IPS-18c (cell line): ENCODE data around the gene PRDX1.

Experiments used
- H3K4me3 ChIP-seq: 2 replicates; pipeline ENCODE4 v1.7.0; 2013; ENCODE audit warnings: low read depth, mild to moderate bottlenecking, low read length, moderate library complexity; ENCODE audit not compliant: insufficient read depth
- H3K9me3 ChIP-seq: one replicate; pipeline ENCODE4 v1.6.1; 2013; ENCODE audit warnings: mild to moderate bottlenecking, low read length, moderate library complexity; ENCODE audit not compliant: control insufficient read depth, insufficient read depth

The PRDX1 gene

DNA sequence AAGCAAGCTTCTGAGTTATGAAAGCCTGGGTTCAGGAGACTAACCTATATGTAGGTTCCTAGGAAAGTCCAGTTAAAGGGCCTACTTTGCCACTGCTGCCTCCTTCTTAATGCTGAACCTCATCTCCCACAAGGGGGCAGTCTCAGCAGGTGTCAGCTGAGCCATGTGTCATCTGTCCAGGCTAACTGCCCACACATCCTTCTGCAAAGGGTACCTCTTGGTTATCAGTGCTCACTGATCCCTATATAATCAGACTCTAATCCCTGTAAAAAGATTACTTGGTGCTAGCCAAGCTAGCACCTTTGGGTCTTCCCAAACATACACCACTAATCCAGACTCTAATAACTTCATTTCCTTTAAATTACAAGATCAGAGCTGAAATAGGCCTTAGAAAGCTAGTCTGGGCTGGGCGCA, 9.0 kb downstream of the PRDX1 start:
- Histone ChIP-seq H3K4me3 (no peak overlapping the region), H3K9me3 (no peaks in the 10 kb centered on the region)

DNA sequence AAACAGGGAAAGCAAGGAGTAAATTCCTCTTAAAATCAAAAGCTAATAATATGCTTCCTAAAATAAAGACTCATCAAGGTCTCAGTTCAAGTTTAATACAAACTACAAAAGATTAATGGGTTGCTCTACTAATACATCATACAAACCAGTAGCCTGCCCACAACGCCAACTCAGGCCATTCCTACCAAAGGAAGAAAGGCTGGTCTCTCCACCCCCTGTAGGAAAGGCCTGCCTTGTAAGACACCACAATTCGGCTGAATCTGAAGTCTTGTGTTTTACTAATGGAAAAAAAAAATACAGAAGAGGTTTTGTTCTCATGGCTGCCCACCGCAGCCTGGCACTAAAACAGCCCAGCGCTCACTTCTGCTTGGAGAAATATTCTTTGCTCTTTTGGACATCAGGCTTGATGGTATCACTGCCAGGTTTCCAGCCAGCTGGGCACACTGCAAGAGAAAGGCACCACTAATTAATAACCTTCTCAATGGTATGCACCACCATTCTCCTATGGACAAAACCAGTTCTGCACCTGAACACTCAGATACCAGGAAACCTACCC, 10.6 kb downstream of the PRDX1 start:
- Histone ChIP-seq H3K4me3 (no peak overlapping the region), H3K9me3 (no peaks in the 10 kb centered on the region)

DNA sequence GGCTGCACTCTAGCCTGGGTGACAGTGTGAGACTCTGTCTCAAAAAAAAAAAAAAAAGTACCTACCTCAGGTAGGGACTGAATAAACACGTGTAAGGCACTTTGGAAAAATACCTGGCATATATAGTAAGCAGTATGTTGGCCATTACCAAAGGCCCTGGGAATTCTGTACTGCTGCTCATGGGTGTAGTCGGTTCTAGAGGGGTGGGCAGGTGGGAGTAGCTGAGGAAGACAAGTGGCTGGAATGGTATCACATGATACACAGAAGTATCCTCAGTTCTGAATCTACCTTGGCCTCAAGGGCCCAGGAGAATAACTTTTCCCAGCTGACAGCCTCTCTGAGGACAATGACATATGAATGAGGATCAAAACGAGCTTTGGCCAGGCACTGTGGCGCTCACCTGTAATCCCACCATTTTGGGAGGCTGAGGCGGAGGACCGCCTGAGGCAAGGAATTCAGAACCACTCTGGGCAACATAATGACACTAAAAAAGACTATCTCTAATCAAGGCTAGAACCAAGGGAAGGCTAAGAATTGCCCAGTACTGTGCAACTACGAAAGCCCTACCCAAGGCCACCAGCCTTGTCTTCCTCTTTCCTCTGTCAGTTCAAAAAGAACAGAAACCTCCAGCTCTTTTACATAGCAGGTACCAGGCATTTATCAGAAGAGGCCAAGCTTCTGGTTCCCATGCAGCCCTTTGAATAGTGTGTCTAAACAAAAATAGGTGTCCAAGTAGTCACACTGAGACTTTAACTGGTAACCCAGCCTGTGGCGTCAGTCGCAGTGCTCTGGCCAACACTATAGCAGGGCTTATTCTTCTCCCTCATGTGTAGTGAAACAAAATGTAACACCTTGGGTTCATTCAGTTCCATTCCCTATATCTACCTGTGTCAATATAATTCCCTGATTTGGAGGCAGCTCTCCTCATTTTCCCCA, 11.4 kb downstream of the PRDX1 start:
- Histone ChIP-seq H3K4me3 (no peak overlapping the region), H3K9me3 (no peaks in the 10 kb centered on the region)

DNA sequence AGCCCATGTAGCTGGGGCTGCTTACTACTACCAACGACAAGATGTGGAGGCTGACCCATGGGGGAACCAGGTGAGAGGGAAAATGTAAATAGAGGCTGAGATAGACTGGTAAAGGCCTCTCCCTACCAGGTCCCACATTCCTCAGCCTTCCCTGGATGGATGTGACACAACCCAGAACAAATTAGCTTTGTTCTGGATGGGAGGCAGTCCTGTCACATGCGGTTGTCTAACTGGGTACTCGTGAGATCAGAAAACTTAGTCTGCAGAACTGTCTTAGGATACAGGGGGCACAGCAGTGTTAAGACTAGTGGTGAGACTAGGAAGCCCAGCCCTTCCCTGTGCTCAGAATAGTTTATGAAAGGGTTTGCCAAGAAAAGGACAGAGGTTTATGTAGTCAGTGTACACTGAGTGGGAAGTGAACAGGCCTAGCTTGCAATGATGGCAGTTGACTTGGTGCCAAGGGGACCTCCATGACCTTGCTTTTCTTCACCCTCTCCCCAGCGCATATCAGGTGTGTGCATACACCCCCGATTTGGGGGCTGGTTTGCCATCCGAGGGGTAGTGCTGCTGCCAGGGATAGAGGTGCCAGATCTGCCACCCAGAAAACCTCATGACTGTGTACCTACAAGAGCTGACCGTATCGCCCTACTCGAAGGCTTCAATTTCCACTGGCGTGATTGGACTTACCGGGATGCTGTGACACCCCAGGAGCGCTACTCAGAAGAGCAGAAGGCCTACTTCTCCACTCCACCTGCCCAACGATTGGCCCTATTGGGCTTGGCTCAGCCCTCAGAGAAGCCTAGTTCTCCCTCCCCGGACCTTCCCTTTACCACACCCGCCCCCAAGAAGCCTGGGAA, 13.2 kb downstream of the PRDX1 start:
- Histone ChIP-seq H3K9me3 (no peaks in the 10 kb centered on the region), H3K4me3 (no peak overlapping the region)

DNA sequence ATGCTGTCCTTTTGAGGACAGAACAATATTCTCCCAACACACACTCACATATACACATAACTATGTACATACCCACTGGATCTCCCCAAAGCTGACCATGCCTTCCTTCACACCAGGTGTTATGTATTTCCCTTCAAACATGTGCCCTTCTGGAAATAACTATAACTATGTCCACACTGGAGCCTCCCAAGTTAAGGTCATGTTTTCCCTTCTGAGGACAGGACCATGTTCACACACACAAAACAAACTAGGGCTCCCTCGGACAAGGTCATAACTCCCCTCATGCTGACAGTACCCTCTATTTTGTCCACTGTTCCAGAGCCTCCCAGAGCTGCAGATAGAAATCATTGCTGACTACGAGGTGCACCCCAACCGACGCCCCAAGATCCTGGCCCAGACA, 13.8 kb downstream of the PRDX1 start:
- Histone ChIP-seq H3K9me3 (no peaks in the 10 kb centered on the region), H3K4me3 (no peak overlapping the region)

DNA sequence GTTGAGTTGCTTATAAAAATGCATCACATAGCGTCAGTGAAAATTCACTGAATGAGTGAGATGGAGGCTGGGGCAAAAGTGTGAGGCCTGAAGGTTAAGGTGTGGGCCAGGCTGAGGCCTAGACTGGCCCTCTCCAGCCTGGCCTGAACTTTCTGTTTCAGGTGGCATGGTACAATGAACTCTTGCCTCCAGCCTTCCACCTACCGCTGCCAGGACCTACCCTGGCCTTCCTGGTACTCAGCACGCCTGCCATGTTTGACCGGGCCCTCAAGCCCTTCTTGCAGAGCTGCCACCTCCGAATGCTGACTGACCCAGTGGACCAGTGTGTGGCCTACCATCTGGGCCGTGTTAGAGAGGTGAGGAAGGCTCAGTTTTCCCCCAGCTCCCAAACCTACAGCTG, 14.5 kb downstream of the PRDX1 start:
- Histone ChIP-seq H3K9me3 (no peaks in the 10 kb centered on the region), H3K4me3 (no peak overlapping the region)

DNA sequence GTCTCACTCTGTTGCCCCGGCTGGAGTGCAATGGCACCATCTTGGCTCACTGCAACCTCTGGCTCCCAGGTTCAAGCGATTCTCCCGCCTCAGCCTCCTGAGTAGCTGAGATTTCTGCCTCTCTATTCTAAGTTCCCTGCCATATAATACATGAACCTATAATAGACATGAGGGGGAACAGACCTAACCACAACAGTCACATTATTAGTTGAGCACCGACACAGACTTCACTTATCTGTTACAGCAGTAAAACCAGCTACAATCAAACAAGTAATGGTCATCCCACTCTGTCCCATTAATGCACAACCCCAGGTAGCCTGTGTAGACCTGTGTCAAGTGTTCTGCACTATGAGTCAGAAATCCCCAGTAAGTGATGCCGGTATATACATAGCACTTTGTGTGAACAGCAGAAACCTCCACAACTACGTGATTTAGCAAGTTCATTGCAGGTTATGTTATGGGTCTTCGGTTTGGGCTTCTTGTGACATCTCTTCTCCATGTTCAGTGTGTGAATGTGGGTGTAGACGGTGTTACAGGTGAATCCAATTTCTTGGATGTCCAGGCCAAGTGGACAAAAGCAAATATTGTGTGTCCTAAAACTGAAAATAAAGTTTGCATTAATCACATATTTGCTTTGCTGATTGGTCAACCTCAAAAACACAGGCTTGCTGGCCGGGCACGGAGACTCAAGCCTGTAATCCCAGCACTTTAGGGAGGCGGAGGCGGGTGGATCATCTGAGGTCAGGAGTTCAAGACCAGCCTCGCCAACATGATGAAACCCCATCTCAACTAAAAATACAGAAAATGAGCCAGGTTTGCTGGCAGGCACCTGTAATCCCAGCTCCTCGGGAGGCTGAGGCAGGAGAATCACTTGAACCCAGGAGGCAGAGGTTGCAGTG, 18.0 kb downstream of the PRDX1 start:
- no peaks in the 10 kb centered on the region for H3K9me3 ChIP-seq
- H3K4me3 ChIP-seq: no peak overlapping the region

DNA sequence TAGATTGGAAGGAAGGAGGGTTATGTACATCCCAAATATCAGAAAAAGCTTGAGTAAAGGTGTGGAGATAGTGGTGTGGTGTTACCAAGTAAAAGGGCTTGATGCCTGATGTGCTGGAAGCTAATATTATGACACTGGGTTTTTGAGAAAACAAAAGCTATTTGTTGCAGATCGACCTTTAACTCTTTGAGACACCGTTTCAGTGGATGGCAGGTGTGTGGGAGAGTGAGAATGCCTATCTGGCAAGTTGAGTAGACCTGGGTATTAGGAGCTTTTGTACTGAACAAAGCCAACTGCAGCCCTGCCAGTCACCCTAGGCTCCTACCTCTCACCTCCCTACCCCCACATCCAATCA, 20.2 kb downstream of the PRDX1 start:
- H3K4me3 ChIP-seq: no peak overlapping the region
- no peaks in the 10 kb centered on the region for H3K9me3 ChIP-seq

DNA sequence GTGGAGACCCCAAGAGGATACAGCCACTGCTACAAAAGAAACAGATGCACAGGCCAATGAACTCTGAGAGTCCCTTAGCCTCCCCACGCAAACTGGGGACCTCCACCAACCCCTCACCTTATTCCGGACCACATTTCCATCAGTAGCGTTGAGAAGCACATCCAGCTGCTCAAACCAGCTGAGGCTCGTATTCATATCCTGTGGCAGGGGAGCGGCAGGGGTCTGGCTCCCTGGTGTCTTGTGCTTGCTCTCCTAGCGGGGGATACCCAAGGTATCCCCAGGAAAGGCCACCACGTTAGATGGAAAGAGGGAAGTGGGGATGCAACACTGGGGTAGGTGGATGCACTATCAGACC, 22.3 kb downstream of the PRDX1 start:
- H3K4me3 ChIP-seq: peak overlapping the region; percentile 57
- H3K9me3 ChIP-seq: peaks cover 2% of the 10 kb centered on the region

DNA sequence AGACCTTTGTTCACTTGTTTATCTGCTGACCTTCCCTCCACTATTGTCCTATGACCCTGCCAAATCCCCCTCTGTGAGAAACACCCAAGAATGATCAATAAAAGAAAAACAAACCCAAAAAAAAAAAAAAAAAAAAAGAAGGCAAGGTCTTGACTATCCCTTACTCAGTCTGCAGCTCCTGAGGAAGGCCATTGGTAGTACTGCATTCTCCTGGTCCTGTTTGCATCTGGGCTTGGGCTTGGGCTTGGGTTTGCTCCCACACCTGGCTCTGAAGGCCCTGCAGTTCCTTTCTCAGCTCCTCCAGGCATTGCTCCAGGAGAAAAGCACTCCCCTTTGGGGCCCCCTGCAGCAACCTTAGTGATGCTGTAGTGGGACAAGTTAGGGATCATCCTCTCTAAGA, 23.4 kb downstream of the PRDX1 start:
- Histone ChIP-seq H3K4me3 (0 out of 2 replicates have a peak overlapping the region, but pooled peaks have one; percentile 57), H3K9me3 (peaks cover 2% of the 10 kb centered on the region)

DNA sequence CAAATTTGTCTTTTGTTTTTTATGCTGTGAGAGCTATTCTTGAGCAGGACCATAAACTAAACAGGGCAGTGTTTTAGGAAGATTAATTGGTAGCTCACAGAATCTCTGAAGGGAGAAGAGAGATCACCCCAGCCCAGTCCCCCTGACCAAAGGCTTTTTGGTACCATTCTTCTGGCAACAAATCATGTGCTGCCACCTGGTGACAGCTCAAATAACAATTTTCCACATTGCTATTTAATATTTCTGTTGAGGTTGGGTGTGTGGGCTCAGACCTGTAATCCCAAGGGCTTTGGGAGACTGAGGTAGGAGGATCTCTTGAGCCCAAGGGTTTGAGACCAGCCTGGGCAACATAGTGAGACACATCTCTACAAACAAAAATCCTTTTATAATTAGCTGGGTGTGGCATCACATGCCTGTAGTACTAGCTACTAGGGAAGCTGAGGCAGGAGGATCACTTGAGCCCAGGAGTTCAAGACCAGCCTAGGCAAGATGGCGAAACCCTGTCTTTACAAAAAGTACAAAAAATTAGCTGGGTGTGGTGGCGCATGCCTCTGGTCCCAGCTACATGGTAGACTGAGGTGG, 28.5 kb downstream of the PRDX1 start:
- no peak overlapping the region for H3K4me3 ChIP-seq
- peaks cover 2% of the 10 kb centered on the region for H3K9me3 ChIP-seq

DNA sequence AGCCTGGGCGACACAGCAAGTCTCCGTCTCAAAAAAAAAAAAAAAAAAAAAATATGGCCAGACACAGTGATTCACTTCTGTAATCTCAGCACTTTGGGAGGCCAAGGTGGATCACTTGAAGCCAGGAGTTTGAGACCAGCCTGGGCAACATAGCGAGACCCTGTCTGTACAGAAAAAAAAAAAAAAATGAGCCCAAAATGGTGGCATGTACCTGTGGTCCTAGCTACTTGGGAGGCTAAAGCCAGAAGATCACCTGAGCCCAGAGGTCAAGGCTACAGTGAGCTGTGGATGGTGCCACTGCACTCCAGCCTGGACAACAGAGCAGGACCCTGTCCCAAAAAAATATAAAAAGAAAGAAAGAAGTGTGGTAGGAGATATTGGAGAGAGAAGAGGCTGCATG, 29.0 kb downstream of the PRDX1 start:
- Histone ChIP-seq H3K9me3 (peaks cover 2% of the 10 kb centered on the region), H3K4me3 (no peak overlapping the region)

DNA sequence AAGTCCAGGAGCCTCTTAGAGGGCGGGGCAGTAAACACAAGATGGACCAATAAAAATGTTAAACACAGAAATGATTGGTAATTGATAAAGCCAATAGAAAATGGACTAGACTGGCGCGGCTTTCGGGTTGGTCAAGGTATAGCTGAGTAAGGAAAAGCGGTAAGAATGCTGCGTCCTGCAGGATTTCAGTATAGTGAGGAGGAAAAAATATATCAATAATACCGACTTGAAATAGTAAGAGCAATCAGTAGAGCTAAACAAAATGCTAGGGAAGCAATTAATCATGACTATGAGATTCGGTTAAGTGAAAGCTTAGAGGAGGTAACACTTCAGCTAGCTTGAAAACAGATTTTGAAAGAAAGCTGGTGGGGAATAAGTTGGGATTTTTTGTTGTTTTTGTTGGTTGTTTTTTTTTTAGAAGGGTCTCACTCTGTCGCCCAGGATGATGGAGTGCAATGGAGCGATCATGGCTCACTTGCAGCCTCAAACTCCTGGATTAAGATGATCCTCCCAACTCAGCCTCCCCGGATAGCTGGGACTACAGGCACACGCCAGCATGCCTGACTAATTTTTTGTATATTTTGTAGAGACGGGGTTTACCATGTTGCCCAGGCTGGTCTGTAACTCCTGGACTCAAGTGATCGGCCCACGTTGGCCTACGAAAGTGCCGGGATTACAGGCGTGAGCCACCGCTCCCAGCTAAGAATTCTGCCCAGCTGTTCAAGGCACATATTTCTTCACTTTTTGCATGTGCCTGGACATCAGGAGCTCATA, 30.0 kb downstream of the PRDX1 start:
- Histone ChIP-seq H3K4me3 (no peak overlapping the region; the same call in 1 of the 2 replicates), H3K9me3 (peaks cover 2% of the 10 kb centered on the region)

DNA sequence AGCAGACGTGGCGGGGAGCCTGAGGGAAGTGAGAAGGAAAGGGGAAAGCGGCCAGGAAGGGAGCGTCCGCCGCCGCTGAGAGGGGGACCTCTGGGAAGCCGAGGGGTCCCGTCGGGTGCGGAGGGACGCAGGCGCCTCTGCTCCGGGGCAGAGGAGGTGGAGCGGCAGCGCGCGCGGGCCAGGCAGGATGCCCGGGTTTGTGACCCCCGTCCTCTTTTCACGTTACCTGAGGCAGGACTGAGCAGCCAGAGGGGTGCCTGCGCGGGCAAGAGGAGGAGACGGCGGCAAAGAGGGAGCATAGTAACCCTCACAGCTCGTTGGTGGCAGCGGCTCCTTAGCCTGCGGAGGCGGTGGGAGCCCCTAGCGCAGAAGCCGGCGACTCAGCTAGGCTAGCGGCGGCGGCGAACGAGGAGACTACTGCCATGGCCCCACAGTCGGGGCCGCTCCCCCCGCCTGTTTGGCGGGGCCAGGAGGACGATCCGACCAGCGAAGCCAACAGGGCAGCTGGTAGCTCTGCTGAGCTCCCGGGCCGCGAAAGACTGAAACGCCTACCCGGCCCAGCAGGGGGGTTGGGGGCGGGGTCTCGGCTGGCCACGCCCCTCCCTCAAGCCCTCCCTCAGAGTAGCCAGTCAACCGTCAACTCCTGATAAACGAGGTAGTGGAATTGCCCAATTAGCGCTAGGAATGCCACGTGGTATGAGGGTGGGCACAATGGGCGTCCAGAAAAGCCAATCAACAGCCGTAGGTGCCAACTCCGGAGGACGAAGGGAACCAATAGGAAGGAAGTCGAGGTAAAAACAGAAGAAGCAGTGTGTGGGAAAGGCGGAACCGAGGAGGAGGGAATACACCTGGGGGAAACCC, 30.8 kb downstream of the PRDX1 start, which contains the start of gene TESK2:
Gene TESK2, minus strand, starts transcription at position 538 of the 861 bp plus-strand sequence. CDS start 33,378 bp downstream, outside the sequence.
- H3K4me3 ChIP-seq: peak within 1 kb of the TSS; percentile 97
- no peaks in the 10 kb centered on the region for H3K9me3 ChIP-seq

DNA sequence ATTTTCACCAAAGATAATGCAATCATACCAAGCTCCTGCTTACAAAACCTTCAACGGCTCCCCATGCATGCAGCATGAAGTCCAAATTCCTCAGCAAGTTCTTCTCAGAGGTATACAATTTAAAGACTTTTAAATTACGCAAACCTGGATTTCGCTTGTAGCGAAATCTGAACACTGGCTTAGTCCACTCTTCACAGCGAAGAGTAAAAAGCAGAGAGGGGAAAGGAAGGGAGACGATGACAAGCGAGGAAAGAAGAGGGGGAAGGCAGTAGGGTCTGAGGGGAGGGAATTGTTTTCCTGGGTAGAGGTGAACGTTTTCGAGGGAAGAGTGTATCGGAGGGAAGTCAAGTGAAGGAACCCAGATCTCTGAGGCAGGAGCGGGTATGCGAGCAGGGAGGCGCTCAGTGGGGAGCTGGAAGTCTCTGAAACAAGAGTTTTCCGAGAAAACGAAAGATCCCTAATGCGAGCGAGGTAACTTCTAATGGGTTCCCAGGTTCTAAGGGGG, 31.5 kb downstream of the PRDX1 start:
- peak overlapping the region; percentile 97 for H3K4me3 ChIP-seq
- peaks cover 1% of the 10 kb centered on the region for H3K9me3 ChIP-seq
